ENCODE results near the gene CRYBG2. TPM values are rescaled to one million over a fixed set of nuclear protein-coding genes. Genes with fewer than 3 reads are reported as not detected.

CRYBG2 gene
- polyA plus RNA-seq, 1 donor from 2014 or later, result 2.5 TPM

DNA sequence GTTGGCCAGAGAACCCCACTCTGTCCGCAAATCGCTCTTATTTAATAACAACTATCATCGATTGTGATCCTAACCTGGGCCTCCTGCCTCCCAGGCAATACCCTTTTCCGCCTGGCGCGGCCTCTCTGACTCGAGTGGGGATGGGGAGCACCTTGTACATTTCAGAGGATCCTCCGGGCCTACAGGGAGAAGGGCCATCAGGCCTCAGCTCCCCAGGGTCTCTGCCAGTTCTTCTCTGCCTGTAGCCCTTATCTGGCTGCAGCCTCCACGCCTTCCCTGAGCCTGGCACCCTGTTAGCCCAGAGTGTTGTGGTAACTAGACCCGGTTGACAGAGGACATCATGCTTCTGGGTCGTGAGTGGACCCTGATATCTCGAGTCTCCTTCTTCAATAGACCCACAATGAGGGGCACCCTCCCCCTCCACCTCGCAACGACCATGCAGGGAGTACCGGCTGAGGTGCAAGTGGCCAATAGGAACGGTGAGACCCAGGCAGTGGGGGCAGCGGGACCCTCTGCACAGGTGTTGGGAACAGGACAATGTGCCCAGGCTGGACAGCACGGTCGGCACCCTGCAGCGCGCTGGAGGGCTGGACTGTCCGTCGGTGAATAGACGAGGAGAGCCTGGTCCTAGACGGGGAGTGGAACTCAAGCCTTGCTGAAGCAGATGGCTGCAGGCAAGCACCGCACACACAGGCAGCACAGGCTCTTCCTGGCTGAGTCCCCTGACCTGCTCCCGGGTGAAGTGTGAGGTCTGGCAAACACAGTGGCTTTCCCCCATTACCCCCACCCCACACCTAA, 7.1 kb upstream of the CRYBG2 start:
- no peak overlapping the region for H3K4me3 ChIP-seq (ENCODE audit: low read length)
- no peaks in the 10 kb centered on the region for H3F3A ChIP-seq (ENCODE audit: insufficient read depth, low read length, poor library complexity, severe bottlenecking)
- H4K20me1 ChIP-seq (ENCODE audit: insufficient read depth), result no peaks in the 10 kb centered on the region
- no peak overlapping the region for H3K4me2 ChIP-seq (ENCODE audit: low read length)
- H3K27me3 ChIP-seq (ENCODE audit: insufficient read depth, low read depth, low read length), result peaks cover 20% of the 10 kb centered on the region
- no peak overlapping the region for H2AFZ ChIP-seq (ENCODE audit: low read depth, low read length)
- TF ChIP-seq EZH2 (IDR thresholded peaks at IDR 0.05; ENCODE audit: borderline replicate concordance, insufficient read depth, low read length, poor library complexity, severe bottlenecking) (no peak), TAF1 (IDR thresholded peaks at IDR 0.05; ENCODE audit: low read depth) (no peak), MXI1 (conservative IDR thresholded peaks at IDR 0.05; ENCODE audit: poor library complexity, severe bottlenecking) (no peak), POLR2AphosphoS5 (IDR thresholded peaks at IDR 0.05) (no peak), RAD21 (conservative IDR thresholded peaks at IDR 0.05) (no peak), EP300 (conservative IDR thresholded peaks at IDR 0.05; ENCODE audit: poor library complexity, severe bottlenecking) (no peak), SMC3 (conservative IDR thresholded peaks at IDR 0.05; ENCODE audit: poor library complexity) (no peak)
- TF ChIP-seq, protein P1, sequence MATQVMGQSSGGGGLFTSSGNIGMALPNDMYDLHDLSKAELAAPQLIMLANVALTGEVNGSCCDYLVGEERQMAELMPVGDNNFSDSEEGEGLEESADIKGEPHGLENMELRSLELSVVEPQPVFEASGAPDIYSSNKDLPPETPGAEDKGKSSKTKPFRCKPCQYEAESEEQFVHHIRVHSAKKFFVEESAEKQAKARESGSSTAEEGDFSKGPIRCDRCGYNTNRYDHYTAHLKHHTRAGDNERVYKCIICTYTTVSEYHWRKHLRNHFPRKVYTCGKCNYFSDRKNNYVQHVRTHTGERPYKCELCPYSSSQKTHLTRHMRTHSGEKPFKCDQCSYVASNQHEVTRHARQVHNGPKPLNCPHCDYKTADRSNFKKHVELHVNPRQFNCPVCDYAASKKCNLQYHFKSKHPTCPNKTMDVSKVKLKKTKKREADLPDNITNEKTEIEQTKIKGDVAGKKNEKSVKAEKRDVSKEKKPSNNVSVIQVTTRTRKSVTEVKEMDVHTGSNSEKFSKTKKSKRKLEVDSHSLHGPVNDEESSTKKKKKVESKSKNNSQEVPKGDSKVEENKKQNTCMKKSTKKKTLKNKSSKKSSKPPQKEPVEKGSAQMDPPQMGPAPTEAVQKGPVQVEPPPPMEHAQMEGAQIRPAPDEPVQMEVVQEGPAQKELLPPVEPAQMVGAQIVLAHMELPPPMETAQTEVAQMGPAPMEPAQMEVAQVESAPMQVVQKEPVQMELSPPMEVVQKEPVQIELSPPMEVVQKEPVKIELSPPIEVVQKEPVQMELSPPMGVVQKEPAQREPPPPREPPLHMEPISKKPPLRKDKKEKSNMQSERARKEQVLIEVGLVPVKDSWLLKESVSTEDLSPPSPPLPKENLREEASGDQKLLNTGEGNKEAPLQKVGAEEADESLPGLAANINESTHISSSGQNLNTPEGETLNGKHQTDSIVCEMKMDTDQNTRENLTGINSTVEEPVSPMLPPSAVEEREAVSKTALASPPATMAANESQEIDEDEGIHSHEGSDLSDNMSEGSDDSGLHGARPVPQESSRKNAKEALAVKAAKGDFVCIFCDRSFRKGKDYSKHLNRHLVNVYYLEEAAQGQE (IDR thresholded peaks at IDR 0.05; ENCODE audit: borderline replicate concordance), result no peak
- TF ChIP-seq, protein P2, sequence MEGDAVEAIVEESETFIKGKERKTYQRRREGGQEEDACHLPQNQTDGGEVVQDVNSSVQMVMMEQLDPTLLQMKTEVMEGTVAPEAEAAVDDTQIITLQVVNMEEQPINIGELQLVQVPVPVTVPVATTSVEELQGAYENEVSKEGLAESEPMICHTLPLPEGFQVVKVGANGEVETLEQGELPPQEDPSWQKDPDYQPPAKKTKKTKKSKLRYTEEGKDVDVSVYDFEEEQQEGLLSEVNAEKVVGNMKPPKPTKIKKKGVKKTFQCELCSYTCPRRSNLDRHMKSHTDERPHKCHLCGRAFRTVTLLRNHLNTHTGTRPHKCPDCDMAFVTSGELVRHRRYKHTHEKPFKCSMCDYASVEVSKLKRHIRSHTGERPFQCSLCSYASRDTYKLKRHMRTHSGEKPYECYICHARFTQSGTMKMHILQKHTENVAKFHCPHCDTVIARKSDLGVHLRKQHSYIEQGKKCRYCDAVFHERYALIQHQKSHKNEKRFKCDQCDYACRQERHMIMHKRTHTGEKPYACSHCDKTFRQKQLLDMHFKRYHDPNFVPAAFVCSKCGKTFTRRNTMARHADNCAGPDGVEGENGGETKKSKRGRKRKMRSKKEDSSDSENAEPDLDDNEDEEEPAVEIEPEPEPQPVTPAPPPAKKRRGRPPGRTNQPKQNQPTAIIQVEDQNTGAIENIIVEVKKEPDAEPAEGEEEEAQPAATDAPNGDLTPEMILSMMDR (IDR thresholded peaks at IDR 0.05; ENCODE audit: poor library complexity, severe bottlenecking), result no peak
- no peaks in the 10 kb centered on the region for H3K9me3 ChIP-seq (ENCODE audit: low read length)
- H3K9ac ChIP-seq (ENCODE audit: low read length), result no peak overlapping the region
- H3K27ac ChIP-seq (ENCODE audit: low read length), result no peak overlapping the region
- no peaks in the 10 kb centered on the region for H3K79me2 ChIP-seq (replicated peaks; ENCODE audit: insufficient read depth, low read length)
- H3K9me2 ChIP-seq (ENCODE audit: insufficient read depth, low read length), result no peaks in the 10 kb centered on the region
- no peaks in the 10 kb centered on the region for H3K36me3 ChIP-seq (ENCODE audit: insufficient read depth, low read length)

DNA sequence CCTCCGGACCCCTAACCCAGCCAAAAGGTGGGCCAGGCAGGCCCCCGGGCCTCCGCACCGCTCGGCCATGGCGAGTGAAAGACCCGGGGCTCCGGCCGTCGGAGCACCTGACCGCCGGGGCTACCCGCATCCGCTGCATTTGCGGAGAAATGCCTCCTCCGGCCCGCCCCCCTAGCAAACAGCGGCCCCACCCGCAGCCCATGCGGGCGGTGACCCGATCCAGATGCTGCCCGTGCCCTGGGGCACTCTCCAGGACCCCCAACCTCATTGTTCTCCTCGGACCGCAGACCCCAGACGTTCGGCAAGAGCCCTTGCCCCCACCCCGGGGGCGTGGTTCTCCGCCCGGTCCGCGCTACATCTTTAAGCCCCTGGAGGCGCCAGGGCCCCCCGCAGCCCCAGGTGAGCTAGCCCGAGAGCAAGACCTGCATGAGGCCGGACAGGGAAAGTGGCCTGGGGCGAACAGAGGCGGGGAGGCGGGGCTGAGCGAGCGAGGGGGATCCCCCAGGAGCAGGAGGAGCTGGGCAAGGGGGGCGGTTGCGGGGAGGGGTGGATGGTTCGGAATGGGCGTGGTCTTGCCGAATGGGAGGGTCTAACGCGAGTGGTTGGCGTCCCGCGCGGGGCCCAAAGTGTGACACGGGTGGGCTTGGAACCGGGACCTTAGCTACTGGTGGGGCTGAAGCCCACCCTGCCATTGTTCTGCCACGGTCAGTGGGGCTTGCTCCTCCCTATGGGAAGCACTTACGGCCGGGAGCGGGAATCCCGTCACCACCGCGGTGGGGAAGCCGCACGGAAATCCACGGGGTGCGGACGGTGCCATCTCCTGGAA, 6.3 kb upstream of the CRYBG2 start:
- Histone ChIP-seq H3K27ac (ENCODE audit: low read length) (no peak overlapping the region), H2AFZ (ENCODE audit: low read depth, low read length) (no peak overlapping the region), H3K9me3 (ENCODE audit: low read length) (no peaks in the 10 kb centered on the region), H3K4me2 (ENCODE audit: low read length) (no peak overlapping the region), H3K9ac (ENCODE audit: low read length) (no peak overlapping the region), H3K36me3 (ENCODE audit: insufficient read depth, low read length) (no peaks in the 10 kb centered on the region), H3K79me2 (replicated peaks; ENCODE audit: insufficient read depth, low read length) (no peaks in the 10 kb centered on the region), H3K9me2 (ENCODE audit: insufficient read depth, low read length) (no peaks in the 10 kb centered on the region), H4K20me1 (ENCODE audit: insufficient read depth) (no peaks in the 10 kb centered on the region), H3K27me3 (ENCODE audit: insufficient read depth, low read depth, low read length) (peaks cover 20% of the 10 kb centered on the region), H3F3A (ENCODE audit: insufficient read depth, low read length, poor library complexity, severe bottlenecking) (no peaks in the 10 kb centered on the region), H3K4me3 (ENCODE audit: low read length) (no peak overlapping the region)
- TF ChIP-seq MXI1 (conservative IDR thresholded peaks at IDR 0.05; ENCODE audit: poor library complexity, severe bottlenecking), result no peak
- no peak for TF ChIP-seq TAF1 (IDR thresholded peaks at IDR 0.05; ENCODE audit: low read depth)
- TF ChIP-seq EP300 (conservative IDR thresholded peaks at IDR 0.05; ENCODE audit: poor library complexity, severe bottlenecking), result no peak
- TF ChIP-seq, protein P2 (IDR thresholded peaks at IDR 0.05; ENCODE audit: poor library complexity, severe bottlenecking), result no peak

All from neural cell (in vitro differentiated cells).